GM23338 (cell line): ENCODE data around the gene RASGRP3. TPM values are rescaled to one million over a fixed set of nuclear protein-coding genes. Genes with fewer than 3 reads are reported as not detected.

Source experiments
- ATAC-seq: fragments of 200-7000 bp; cut with Tn5 transposase; 3 replicates; pipeline ENCODE4 v1.9.1; 2020
- DNase-seq: peaks from one replicate; pipeline ENCODE4 v3.0.0-alpha.2; 2015; ENCODE audit warnings: low spot score
- H2AFZ ChIP-seq: fragments of 200-600 bp; sonication (generic); 2 replicates; pipeline ENCODE4 v1.8.0; 2016; ENCODE audit warnings: antibody characterized with exemption, mild to moderate bottlenecking, moderate library complexity
- H3F3A ChIP-seq: fragments of 200-600 bp; sonication (generic); replicated peaks from 2 replicates; pipeline ENCODE4 v1.8.0; 2017; ENCODE audit warnings: antibody characterized with exemption, mixed run types, low read depth
- H3K27ac ChIP-seq: fragments of 200-600 bp; sonication (generic); 2 replicates; pipeline ENCODE4 v1.6.1; 2016; ENCODE audit warnings: low read depth
- H3K27me3 ChIP-seq: fragments of 200-600 bp; sonication (generic); 2 replicates; pipeline ENCODE4 v1.8.0; 2016; ENCODE audit warnings: mild to moderate bottlenecking, mixed run types, moderate library complexity; ENCODE audit not compliant: insufficient read depth
- H3K36me3 ChIP-seq: fragments of 200-600 bp; sonication (generic); 2 replicates; pipeline ENCODE4 v1.8.0; 2016; ENCODE audit warnings: mild to moderate bottlenecking; ENCODE audit not compliant: insufficient read depth
- H3K4me1 ChIP-seq: fragments of 200-600 bp; sonication (generic); 2 replicates; pipeline ENCODE4 v1.8.0; 2016; ENCODE audit warnings: mild to moderate bottlenecking, moderate library complexity; ENCODE audit not compliant: insufficient read depth
- H3K4me2 ChIP-seq: fragments of 200-600 bp; sonication (generic); 2 replicates; pipeline ENCODE4 v1.7.1; 2017; ENCODE audit warnings: mixed run types
- H3K4me3 ChIP-seq: fragments of 200-600 bp; sonication (generic); 2 replicates; pipeline ENCODE4 v1.6.1; 2016; ENCODE audit warnings: mixed run types
- H3K79me2 ChIP-seq: fragments of 200-600 bp; sonication (generic); replicated peaks from 2 replicates; pipeline ENCODE4 v1.8.0; 2017; ENCODE audit warnings: mild to moderate bottlenecking; ENCODE audit not compliant: insufficient read depth
- H3K9me2 ChIP-seq: fragments of 200-600 bp; sonication (generic); 2 replicates; pipeline ENCODE4 v1.8.0; 2017; ENCODE audit not compliant: insufficient read depth
- H4K20me1 ChIP-seq: fragments of 200-600 bp; sonication (generic); replicated peaks from 2 replicates; pipeline ENCODE4 v1.8.0; 2017; ENCODE audit warnings: mild to moderate bottlenecking; ENCODE audit not compliant: insufficient read depth
- H3K27ac Mint-ChIP-seq: 2 replicates; pipeline ENCODE4 v1.8.0; 2020; ENCODE audit warnings: inconsistent platforms, mild to moderate bottlenecking, moderate library complexity, mixed read lengths
- H3K27me3 Mint-ChIP-seq: 3 replicates; pipeline ENCODE4 v1.8.0; 2022; ENCODE audit warnings: low read depth, mild to moderate bottlenecking, moderate library complexity, mixed read lengths, inconsistent platforms; ENCODE audit not compliant: insufficient read depth, poor library complexity
- H3K36me3 Mint-ChIP-seq: 3 replicates; pipeline ENCODE4 v1.8.0; 2021; ENCODE audit warnings: low read depth, mild to moderate bottlenecking, inconsistent platforms, moderate library complexity, mixed read lengths
- H3K4me1 Mint-ChIP-seq: 3 replicates; pipeline ENCODE4 v1.8.0; 2020; ENCODE audit warnings: mild to moderate bottlenecking, inconsistent platforms, mixed read lengths
- H3K4me3 Mint-ChIP-seq: 3 replicates; pipeline ENCODE4 v1.8.0; 2021; ENCODE audit warnings: moderate library complexity, mild to moderate bottlenecking, inconsistent platforms, mixed read lengths
- H3K9me3 Mint-ChIP-seq: 3 replicates; pipeline ENCODE4 v1.8.0; 2020; ENCODE audit warnings: moderate library complexity, mild to moderate bottlenecking, inconsistent platforms, mixed read lengths
- CREB1 ChIP-seq: fragments of 250-450 bp; sonication (Bioruptor Pico); IDR thresholded peaks from 2 replicates; pipeline ENCODE4 v1.5.0; 2020; ENCODE audit warnings: low read depth, mild to moderate bottlenecking, moderate library complexity
- EZH2 ChIP-seq: fragments of 200-600 bp; sonication (generic); IDR thresholded peaks from one replicate; pipeline ENCODE4 v1.8.0; 2017; ENCODE audit warnings: antibody characterized with exemption, mild to moderate bottlenecking, low read depth; ENCODE audit not compliant: unreplicated experiment
- EZH2phosphoT487 ChIP-seq: fragments of 200-600 bp; sonication (generic); IDR thresholded peaks from one replicate; pipeline ENCODE4 v1.8.1; 2018; ENCODE audit warnings: antibody characterized with exemption; ENCODE audit not compliant: unreplicated experiment
- JUNB ChIP-seq: IDR thresholded peaks from one replicate; pipeline ENCODE4 v1.6.1; 2016; ENCODE audit warnings: antibody characterized with exemption; ENCODE audit not compliant: unreplicated experiment
- NANOG ChIP-seq: IDR thresholded peaks from 2 replicates; pipeline ENCODE4 v1.6.1; 2016; ENCODE audit warnings: antibody characterized with exemption, borderline replicate concordance
- POLR2AphosphoS5 ChIP-seq: IDR thresholded peaks from 2 replicates; pipeline ENCODE4 v1.6.1; 2016; ENCODE audit warnings: antibody characterized with exemption, low read depth
- STAT1 ChIP-seq: IDR thresholded peaks from one replicate; pipeline ENCODE4 v1.6.1; 2016; ENCODE audit warnings: antibody characterized with exemption; ENCODE audit not compliant: unreplicated experiment
- ZNF114 ChIP-seq: fragments of 250-450 bp; sonication (Bioruptor Pico); IDR thresholded peaks from 2 replicates; pipeline ENCODE4 v1.5.0; 2020; ENCODE audit warnings: mild to moderate bottlenecking, moderate library complexity
- ZNF331 ChIP-seq: fragments of 250-450 bp; sonication (Bioruptor Pico); IDR thresholded peaks from 2 replicates; pipeline ENCODE4 v1.5.0; 2020; ENCODE audit warnings: low read depth, mild to moderate bottlenecking, moderate library complexity
- polyA plus RNA-seq: library from polyadenylated mRNA; unstranded; fragments of >200 nt; fragmentation: Nextera tagmentation; extraction: Ambion mirVana; gene quantifications from 2 replicates; pipeline ENCODE4 v1.2.1, GENCODE V29; 2016
- total RNA-seq: library from RNA; depleted of rRNA; stranded (reverse); fragments of >200 nt; shearing (Covaris generic); gene quantifications from 2 replicates; pipeline ENCODE4 v1.2.3, GENCODE V29; 2014
- TF ChIP-seq, protein P1 (sequence below): IDR thresholded peaks from one replicate; pipeline ENCODE4 v1.6.1; 2018; ENCODE audit warnings: antibody characterized with exemption; ENCODE audit not compliant: unreplicated experiment
- TF ChIP-seq, protein P2 (sequence below): IDR thresholded peaks from 2 replicates; pipeline ENCODE4 v1.6.1; 2016; ENCODE audit warnings: antibody characterized with exemption
- TF ChIP-seq, protein P3 (sequence below), 2 experiments: fragments of 200-600 bp in 1 of 2; sonication (generic) in 1 of 2; conservative IDR thresholded peaks; 2 replicates each; pipeline versions ENCODE4 v1.5.1 to v1.6.1; 2016 to 2017; ENCODE audit warnings: antibody characterized with exemption in 2 of 2, low read depth in 2 of 2, mild to moderate bottlenecking in 2 of 2, moderate library complexity in 1 of 2
- TF ChIP-seq, protein P4 (sequence below): fragments of 250-450 bp; sonication (Bioruptor Pico); IDR thresholded peaks from 2 replicates; pipeline ENCODE4 v1.5.0; 2020; ENCODE audit warnings: mild to moderate bottlenecking, moderate library complexity

Gene RASGRP3
- total and polyA plus RNA-seq, 2 experiments from 2014 or later = 0.19 to 0.69 TPM

DNA sequence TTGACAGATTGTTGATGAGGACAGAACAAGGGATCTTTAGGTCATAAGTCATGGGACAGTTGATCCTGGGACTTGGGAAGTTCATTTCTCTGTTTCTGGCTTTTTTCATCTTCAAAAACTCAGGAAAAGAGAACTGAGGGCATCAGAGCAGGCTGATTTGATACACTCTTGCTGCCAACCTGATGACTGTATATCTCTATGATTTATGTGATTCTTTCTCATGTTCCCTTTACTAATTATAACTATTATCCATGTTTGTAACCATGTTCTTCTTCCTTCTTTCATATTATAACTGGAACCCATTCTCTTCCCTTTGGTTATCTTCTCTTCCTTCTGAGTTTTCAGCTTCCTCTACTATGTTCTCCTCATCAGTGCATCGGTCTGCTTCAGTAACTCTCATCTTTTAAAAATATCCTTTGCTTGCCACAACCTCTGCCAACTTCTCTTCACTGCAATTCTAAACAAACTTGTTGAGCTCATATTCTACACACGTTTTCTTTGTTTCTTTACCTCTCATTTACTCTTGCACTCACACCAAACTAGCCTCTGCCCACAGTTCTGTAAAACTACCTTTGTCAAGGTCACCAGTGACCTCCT is 13.5 kb downstream of the RASGRP3 start:
- peaks cover 4% of the 10 kb centered on the region; the same call in 2 of the 3 replicates for H3K4me1 Mint-ChIP-seq
- Histone ChIP-seq H3K9me2 (peaks cover 9% of the 10 kb centered on the region; the same call in 1 of the 2 replicates), H3K27ac (no peak overlapping the region), H3F3A (no peaks in the 10 kb centered on the region), H3K36me3 (no peaks in the 10 kb centered on the region), H3K79me2 (no peaks in the 10 kb centered on the region), H3K4me1 (no peaks in the 10 kb centered on the region), H2AFZ (no peak overlapping the region), H4K20me1 (no peaks in the 10 kb centered on the region), H3K4me3 (no peak overlapping the region), H3K27me3 (no peaks in the 10 kb centered on the region), H3K4me2 (no peak overlapping the region)
- ATAC-seq = no peak
- no peaks in the 10 kb centered on the region for H3K27me3 Mint-ChIP-seq
- H3K4me3 Mint-ChIP-seq = no peak overlapping the region
- TF ChIP-seq EZH2phosphoT487 (no peak), ZNF114 (CRISPR knock-in tag) (no peak), CREB1 (CRISPR knock-in tag) (no peak), STAT1 (no peak), EZH2 (no peak), JUNB (no peak), POLR2AphosphoS5 (no peak), NANOG (no peak), ZNF331 (no peak)
- TF ChIP-seq, protein P1, sequence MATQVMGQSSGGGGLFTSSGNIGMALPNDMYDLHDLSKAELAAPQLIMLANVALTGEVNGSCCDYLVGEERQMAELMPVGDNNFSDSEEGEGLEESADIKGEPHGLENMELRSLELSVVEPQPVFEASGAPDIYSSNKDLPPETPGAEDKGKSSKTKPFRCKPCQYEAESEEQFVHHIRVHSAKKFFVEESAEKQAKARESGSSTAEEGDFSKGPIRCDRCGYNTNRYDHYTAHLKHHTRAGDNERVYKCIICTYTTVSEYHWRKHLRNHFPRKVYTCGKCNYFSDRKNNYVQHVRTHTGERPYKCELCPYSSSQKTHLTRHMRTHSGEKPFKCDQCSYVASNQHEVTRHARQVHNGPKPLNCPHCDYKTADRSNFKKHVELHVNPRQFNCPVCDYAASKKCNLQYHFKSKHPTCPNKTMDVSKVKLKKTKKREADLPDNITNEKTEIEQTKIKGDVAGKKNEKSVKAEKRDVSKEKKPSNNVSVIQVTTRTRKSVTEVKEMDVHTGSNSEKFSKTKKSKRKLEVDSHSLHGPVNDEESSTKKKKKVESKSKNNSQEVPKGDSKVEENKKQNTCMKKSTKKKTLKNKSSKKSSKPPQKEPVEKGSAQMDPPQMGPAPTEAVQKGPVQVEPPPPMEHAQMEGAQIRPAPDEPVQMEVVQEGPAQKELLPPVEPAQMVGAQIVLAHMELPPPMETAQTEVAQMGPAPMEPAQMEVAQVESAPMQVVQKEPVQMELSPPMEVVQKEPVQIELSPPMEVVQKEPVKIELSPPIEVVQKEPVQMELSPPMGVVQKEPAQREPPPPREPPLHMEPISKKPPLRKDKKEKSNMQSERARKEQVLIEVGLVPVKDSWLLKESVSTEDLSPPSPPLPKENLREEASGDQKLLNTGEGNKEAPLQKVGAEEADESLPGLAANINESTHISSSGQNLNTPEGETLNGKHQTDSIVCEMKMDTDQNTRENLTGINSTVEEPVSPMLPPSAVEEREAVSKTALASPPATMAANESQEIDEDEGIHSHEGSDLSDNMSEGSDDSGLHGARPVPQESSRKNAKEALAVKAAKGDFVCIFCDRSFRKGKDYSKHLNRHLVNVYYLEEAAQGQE = no peak
- TF ChIP-seq, protein P2, sequence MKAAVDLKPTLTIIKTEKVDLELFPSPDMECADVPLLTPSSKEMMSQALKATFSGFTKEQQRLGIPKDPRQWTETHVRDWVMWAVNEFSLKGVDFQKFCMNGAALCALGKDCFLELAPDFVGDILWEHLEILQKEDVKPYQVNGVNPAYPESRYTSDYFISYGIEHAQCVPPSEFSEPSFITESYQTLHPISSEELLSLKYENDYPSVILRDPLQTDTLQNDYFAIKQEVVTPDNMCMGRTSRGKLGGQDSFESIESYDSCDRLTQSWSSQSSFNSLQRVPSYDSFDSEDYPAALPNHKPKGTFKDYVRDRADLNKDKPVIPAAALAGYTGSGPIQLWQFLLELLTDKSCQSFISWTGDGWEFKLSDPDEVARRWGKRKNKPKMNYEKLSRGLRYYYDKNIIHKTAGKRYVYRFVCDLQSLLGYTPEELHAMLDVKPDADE = no peak
- TF ChIP-seq, protein P3, sequence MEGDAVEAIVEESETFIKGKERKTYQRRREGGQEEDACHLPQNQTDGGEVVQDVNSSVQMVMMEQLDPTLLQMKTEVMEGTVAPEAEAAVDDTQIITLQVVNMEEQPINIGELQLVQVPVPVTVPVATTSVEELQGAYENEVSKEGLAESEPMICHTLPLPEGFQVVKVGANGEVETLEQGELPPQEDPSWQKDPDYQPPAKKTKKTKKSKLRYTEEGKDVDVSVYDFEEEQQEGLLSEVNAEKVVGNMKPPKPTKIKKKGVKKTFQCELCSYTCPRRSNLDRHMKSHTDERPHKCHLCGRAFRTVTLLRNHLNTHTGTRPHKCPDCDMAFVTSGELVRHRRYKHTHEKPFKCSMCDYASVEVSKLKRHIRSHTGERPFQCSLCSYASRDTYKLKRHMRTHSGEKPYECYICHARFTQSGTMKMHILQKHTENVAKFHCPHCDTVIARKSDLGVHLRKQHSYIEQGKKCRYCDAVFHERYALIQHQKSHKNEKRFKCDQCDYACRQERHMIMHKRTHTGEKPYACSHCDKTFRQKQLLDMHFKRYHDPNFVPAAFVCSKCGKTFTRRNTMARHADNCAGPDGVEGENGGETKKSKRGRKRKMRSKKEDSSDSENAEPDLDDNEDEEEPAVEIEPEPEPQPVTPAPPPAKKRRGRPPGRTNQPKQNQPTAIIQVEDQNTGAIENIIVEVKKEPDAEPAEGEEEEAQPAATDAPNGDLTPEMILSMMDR (conservative IDR thresholded peaks at IDR 0.05; ENCODE audit: low read depth in 2 of 2) = no peak
- TF ChIP-seq, protein P4, sequence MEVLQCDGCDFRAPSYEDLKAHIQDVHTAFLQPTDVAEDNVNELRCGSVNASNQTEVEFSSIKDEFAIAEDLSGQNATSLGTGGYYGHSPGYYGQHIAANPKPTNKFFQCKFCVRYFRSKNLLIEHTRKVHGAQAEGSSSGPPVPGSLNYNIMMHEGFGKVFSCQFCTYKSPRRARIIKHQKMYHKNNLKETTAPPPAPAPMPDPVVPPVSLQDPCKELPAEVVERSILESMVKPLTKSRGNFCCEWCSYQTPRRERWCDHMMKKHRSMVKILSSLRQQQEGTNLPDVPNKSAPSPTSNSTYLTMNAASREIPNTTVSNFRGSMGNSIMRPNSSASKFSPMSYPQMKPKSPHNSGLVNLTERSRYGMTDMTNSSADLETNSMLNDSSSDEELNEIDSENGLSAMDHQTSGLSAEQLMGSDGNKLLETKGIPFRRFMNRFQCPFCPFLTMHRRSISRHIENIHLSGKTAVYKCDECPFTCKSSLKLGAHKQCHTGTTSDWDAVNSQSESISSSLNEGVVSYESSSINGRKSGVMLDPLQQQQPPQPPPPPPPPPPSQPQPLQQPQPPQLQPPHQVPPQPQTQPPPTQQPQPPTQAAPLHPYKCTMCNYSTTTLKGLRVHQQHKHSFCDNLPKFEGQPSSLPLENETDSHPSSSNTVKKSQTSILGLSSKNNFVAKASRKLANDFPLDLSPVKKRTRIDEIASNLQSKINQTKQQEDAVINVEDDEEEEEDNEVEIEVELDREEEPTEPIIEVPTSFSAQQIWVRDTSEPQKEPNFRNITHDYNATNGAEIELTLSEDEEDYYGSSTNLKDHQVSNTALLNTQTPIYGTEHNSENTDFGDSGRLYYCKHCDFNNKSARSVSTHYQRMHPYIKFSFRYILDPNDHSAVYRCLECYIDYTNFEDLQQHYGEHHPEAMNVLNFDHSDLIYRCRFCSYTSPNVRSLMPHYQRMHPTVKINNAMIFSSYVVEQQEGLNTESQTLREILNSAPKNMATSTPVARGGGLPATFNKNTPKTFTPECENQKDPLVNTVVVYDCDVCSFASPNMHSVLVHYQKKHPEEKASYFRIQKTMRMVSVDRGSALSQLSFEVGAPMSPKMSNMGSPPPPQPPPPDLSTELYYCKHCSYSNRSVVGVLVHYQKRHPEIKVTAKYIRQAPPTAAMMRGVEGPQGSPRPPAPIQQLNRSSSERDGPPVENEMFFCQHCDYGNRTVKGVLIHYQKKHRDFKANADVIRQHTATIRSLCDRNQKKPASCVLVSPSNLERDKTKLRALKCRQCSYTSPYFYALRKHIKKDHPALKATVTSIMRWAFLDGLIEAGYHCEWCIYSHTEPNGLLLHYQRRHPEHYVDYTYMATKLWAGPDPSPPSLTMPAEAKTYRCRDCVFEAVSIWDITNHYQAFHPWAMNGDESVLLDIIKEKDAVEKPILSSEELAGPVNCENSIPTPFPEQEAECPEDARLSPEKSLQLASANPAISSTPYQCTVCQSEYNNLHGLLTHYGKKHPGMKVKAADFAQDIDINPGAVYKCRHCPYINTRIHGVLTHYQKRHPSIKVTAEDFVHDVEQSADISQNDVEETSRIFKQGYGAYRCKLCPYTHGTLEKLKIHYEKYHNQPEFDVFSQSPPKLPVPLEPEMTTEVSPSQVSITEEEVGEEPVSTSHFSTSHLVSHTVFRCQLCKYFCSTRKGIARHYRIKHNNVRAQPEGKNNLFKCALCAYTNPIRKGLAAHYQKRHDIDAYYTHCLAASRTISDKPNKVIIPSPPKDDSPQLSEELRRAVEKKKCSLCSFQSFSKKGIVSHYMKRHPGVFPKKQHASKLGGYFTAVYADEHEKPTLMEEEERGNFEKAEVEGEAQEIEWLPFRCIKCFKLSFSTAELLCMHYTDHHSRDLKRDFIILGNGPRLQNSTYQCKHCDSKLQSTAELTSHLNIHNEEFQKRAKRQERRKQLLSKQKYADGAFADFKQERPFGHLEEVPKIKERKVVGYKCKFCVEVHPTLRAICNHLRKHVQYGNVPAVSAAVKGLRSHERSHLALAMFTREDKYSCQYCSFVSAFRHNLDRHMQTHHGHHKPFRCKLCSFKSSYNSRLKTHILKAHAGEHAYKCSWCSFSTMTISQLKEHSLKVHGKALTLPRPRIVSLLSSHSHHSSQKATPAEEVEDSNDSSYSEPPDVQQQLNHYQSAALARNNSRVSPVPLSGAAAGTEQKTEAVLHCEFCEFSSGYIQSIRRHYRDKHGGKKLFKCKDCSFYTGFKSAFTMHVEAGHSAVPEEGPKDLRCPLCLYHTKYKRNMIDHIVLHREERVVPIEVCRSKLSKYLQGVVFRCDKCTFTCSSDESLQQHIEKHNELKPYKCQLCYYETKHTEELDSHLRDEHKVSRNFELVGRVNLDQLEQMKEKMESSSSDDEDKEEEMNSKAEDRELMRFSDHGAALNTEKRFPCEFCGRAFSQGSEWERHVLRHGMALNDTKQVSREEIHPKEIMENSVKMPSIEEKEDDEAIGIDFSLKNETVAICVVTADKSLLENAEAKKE (CRISPR knock-in tag) = no peak
- H3K9me3 Mint-ChIP-seq = peaks cover 8% of the 10 kb centered on the region; the same call in 1 of the 3 replicates
- no peak overlapping the region for H3K27ac Mint-ChIP-seq
- H3K36me3 Mint-ChIP-seq = peaks cover 2% of the 10 kb centered on the region; the same call in 1 of the 3 replicates
- no peak for DNase-seq
